Endodermal cell (in vitro differentiated cells): ENCODE measurements around the gene ARL3. TPM values are rescaled to one million over a fixed set of nuclear protein-coding genes. Genes with fewer than 3 reads are reported as not detected.
"Not testable (repeated sequence)": the region's sequence is repeated elsewhere in the genome, so short reads cannot be mapped to it uniquely, and the experiment has no call there.

Experiments used
- DNase-seq: peaks from one replicate; pipeline ENCODE4 v3.0.0-alpha.2; 2017
- H3K27ac ChIP-seq: 2 replicates; pipeline ENCODE4 v1.5.1; 2013; ENCODE audit warnings: mild to moderate bottlenecking, low read depth, low read length, moderate library complexity
- H3K27me3 ChIP-seq: 2 replicates; pipeline ENCODE4 v1.6.1; 2013; ENCODE audit warnings: mild to moderate bottlenecking, low read length, moderate library complexity; ENCODE audit not compliant: insufficient read depth, control insufficient read depth, poor library complexity, severe bottlenecking
- H3K36me3 ChIP-seq: 2 replicates; pipeline ENCODE4 v1.7.0; 2013; ENCODE audit warnings: mild to moderate bottlenecking, low read length, moderate library complexity; ENCODE audit not compliant: control insufficient read depth, insufficient read depth
- H3K4me1 ChIP-seq: one replicate; pipeline ENCODE4 v1.7.0; 2013; ENCODE audit warnings: low read length; ENCODE audit not compliant: control insufficient read depth, insufficient read depth
- H3K4me3 ChIP-seq: 2 replicates; pipeline ENCODE4 v1.5.1; 2013; ENCODE audit warnings: mild to moderate bottlenecking, low read length, moderate library complexity
- H3K9ac ChIP-seq: 2 replicates; pipeline ENCODE4 v1.6.1; 2013; ENCODE audit warnings: mild to moderate bottlenecking, low read length, moderate library complexity; ENCODE audit not compliant: poor library complexity, severe bottlenecking; ENCODE audit errors: extremely low read depth
- H3K9me3 ChIP-seq: 2 replicates; pipeline ENCODE4 v1.6.1; 2013; ENCODE audit warnings: mild to moderate bottlenecking, low read length, moderate library complexity; ENCODE audit not compliant: control insufficient read depth
- H3K27ac Mint-ChIP-seq: 2 replicates; pipeline ENCODE4 v1.8.0; 2020; ENCODE audit warnings: mixed read lengths
- H3K27me3 Mint-ChIP-seq: 2 replicates; pipeline ENCODE4 v1.8.0; 2021; ENCODE audit warnings: mild to moderate bottlenecking, mixed read lengths; ENCODE audit not compliant: insufficient read depth
- H3K36me3 Mint-ChIP-seq: 2 replicates; pipeline ENCODE4 v1.8.0; 2020; ENCODE audit warnings: low read depth, mixed read lengths
- H3K4me1 Mint-ChIP-seq: 2 replicates; pipeline ENCODE4 v1.8.0; 2020; ENCODE audit warnings: mixed read lengths
- H3K4me3 Mint-ChIP-seq: 2 replicates; pipeline ENCODE4 v1.8.0; 2020; ENCODE audit warnings: mild to moderate bottlenecking, moderate library complexity, mixed read lengths
- H3K9me3 Mint-ChIP-seq: 2 replicates; pipeline ENCODE4 v1.8.0; 2020; ENCODE audit warnings: mild to moderate bottlenecking, mixed read lengths
- WGBS, 2 experiments: methylation state at CpG; one replicate each; pipeline versions ENCODE4 v1.1.5 to v1.1.7; 2013; ENCODE audit warnings: missing lambda C conversion rate in 2 of 2, mixed read lengths in 1 of 2; ENCODE audit not compliant: insufficient coverage in 1 of 2, insufficient read length in 1 of 2; 5-methylcytosine and 5-hydroxymethylcytosine counted together
- total RNA-seq, 2 donors: library from RNA; stranded (reverse); fragmentation: NEBNext Ultra II Directional in 1 of 2; extraction: Animal tissue kit (Norgen Biotek cat#: 25700) in 1 of 2; gene quantifications; 2 replicates in 1 of 2; 3 replicates in 1 of 2; pipeline ENCODE4 v1.2.1, GENCODE V29; 2021
- TF ChIP-seq, protein P1 (sequence below): fragments of 200-600 bp; sonication (generic); conservative IDR thresholded peaks from 2 replicates; pipeline ENCODE4 v1.5.0; 2021; ENCODE audit warnings: antibody characterized with exemption, mild to moderate bottlenecking

Gene ARL3
- total RNA-seq, 2 donors from 2014 or later: 20.3 to 25.6 TPM

DNA sequence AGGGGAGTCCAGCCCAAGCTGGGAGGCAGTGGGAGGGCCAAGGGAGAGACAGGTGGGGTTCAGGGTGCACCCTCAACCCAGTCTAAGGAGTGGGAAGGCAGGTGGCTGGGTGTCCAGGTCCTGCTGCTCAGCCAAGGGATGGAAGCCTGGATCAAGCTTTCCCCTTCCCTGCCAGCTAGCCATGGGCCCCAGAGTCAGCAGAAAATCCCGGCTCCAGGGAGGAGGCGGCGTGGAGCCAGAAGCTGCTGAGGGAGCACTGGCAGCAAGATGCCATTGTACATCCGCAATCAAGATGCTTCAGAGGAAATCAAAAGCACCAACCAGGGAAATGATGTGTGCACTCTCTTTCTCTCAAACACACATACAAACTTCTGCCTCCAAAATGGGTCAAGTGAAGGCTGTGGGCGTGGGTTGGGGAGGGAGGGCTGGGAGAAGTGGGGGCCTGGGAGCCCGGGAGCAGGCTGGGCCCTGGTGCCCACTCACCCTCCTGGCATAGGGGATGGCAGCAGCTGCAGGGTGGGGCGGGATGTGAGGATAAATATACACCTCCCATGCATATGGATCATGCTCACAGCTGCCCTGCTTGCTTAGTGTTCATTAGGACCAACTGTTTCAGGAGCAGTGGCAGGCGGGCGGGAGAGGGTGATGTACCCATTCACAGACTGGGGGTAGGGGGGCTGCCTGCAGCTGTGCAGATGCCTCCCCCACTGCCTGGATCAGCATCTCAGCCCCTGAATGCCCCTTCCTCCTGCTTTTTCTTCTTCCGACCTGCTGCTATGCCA is 45.7 kb downstream of the ARL3 start:
- H3K4me3 Mint-ChIP-seq: no peak overlapping the region
- H3K9me3 ChIP-seq: no peaks in the 10 kb centered on the region

DNA sequence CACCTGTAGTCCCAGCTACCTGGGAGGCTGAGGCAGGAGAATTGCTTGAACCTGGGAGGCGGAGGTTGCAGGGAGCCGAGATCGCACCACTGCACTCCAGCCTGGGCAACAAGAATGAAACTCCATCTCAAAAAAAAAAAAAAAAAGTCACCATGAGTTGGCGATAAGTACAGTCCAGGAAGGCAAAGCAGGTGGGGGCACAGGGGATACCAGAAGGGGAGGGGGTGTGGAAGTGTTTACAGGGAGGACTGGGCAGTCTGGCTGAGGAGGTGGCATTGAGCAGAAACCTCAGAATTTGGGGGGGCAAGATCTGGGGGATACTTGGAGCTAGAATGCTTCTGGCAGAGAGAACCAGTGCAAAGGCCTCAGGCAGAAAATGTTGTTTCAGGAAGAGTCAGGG is 46.8 kb downstream of the ARL3 start:
- H3K27me3 Mint-ChIP-seq, H3K9me3 ChIP-seq, H3K4me3 ChIP-seq, H3K4me1 ChIP-seq, H3K9ac ChIP-seq, DNase-seq, H3K36me3 Mint-ChIP-seq, H3K9me3 Mint-ChIP-seq, H3K4me1 Mint-ChIP-seq, H3K27me3 ChIP-seq, H3K36me3 ChIP-seq, H3K4me3 Mint-ChIP-seq: not testable (repeated sequence)
- 100% methylated on average over 2 of the region's 4 CpGs; no CpG with 5 or more reads in 1 of the 2 experiments for WGBS, 2 experiments
- peak overlapping the region; percentile 55 for H3K27ac ChIP-seq
- H3K27ac Mint-ChIP-seq: peak overlapping the region; percentile 58

More for the DNA sequence above, 45.7 kb downstream of the ARL3 start:
- no peak overlapping the region for H3K9ac ChIP-seq
- H3K9me3 Mint-ChIP-seq: no peaks in the 10 kb centered on the region
- H3K27ac Mint-ChIP-seq: no peak overlapping the region
- no peaks in the 10 kb centered on the region for H3K27me3 ChIP-seq
- no peak overlapping the region for H3K4me3 ChIP-seq
- no peak overlapping the region for H3K27ac ChIP-seq
- H3K4me1 Mint-ChIP-seq: peaks cover 12% of the 10 kb centered on the region
- no peaks in the 10 kb centered on the region for H3K27me3 Mint-ChIP-seq
- H3K36me3 Mint-ChIP-seq: no peaks in the 10 kb centered on the region
- WGBS, 2 experiments: 66 to 91% methylated on average over 3 to 9 of the region's 10 CpGs
- peak; percentile 44 for DNase-seq
- no peaks in the 10 kb centered on the region for H3K36me3 ChIP-seq
- TF ChIP-seq, protein P1, sequence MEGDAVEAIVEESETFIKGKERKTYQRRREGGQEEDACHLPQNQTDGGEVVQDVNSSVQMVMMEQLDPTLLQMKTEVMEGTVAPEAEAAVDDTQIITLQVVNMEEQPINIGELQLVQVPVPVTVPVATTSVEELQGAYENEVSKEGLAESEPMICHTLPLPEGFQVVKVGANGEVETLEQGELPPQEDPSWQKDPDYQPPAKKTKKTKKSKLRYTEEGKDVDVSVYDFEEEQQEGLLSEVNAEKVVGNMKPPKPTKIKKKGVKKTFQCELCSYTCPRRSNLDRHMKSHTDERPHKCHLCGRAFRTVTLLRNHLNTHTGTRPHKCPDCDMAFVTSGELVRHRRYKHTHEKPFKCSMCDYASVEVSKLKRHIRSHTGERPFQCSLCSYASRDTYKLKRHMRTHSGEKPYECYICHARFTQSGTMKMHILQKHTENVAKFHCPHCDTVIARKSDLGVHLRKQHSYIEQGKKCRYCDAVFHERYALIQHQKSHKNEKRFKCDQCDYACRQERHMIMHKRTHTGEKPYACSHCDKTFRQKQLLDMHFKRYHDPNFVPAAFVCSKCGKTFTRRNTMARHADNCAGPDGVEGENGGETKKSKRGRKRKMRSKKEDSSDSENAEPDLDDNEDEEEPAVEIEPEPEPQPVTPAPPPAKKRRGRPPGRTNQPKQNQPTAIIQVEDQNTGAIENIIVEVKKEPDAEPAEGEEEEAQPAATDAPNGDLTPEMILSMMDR: no peak
- no peaks in the 10 kb centered on the region for H3K4me1 ChIP-seq

DNA sequence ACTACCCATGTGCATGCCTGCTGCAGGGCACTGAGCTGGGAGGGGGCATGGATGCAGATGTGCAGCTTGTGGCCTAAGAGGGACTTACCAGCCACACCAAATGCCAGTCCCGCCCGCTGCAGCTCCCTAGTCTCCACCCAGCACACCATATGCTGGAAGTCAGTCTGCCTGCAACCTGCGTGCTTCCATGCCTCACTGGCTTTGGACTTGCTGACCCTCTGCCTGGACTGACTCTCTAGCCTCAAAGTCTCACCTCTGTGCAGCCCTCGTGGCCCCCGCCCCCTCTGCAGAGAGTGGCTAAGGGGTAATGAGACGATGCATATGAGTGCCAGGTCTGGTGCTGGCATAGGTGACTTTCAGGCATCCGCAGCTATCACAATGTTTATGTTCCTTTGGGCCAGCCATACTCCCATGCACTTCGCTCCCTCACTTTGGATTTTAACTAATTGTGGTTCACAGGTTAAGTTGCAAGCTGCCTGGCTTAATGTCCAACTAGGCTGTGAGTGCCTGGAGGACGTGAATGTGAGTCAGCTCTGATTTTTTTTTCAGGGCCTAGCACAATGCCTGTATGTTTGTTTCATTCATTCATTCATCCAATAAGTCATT is 48.2 kb downstream of the ARL3 start:
- WGBS, 2 experiments: 93 to 96% methylated on average over 7 to 9 of the region's 9 CpGs
- Histone ChIP-seq H3K27me3 (no peaks in the 10 kb centered on the region), H3K9ac (no peak overlapping the region), H3K27ac (no peak overlapping the region), H3K36me3 (no peaks in the 10 kb centered on the region), H3K4me1 (no peaks in the 10 kb centered on the region), H3K9me3 (no peaks in the 10 kb centered on the region), H3K4me3 (no peak overlapping the region)
- Mint-ChIP-seq H3K4me3 (no peak overlapping the region), H3K27ac (no peak overlapping the region), H3K4me1 (peaks cover 8% of the 10 kb centered on the region), H3K36me3 (no peaks in the 10 kb centered on the region), H3K9me3 (no peaks in the 10 kb centered on the region), H3K27me3 (no peaks in the 10 kb centered on the region)
- no peak for DNase-seq
- TF ChIP-seq, protein P1: no peak
